ENCODE results near the gene MCTP1.

The MCTP1 gene

GRCh38 chr5:94807985-94808384 is 476.9 kb downstream of the MCTP1 start:
- ChIA-PET POLR2A (ENCODE audit: low non-redundant PET) (no interaction called here), CTCF (interaction anchor here (0.6 kb wide), 1 partner anchor 206 kb away, joined by 3 read pairs; no protein-coding TSS in a partner anchor)
- H3K27ac ChIP-seq: no peak overlapping the region
- no peak for TF ChIP-seq CTCF (conservative IDR thresholded peaks at IDR 0.05; ENCODE audit: low read depth)
- DNase-seq (ENCODE audit: low spot score): no peak

DNA sequence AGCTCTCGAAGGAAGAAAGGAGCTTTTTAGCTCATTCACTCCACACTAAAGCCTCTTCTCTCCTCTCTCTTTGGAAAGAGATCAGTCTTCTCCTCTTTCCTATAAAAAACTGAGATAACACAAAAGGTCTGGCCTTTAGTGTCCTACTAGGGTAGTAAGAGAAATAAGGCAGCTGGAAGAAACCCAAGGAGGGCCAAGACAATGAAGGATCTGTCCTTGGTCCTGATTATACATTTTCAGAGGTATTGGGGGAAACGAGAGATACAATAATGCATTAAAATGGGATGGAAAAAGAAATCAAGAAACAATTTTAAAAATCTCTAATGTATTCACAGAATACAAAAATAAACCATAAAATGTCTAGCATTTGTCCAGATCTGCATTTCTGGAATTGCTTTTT is 482.4 kb downstream of the MCTP1 start:
- no peak overlapping the region for H3K27ac ChIP-seq
- ChIA-PET POLR2A (ENCODE audit: low non-redundant PET) (no interaction called here), CTCF (no interaction called here)
- no peak for DNase-seq (ENCODE audit: low spot score)
- TF ChIP-seq CTCF (conservative IDR thresholded peaks at IDR 0.05; ENCODE audit: low read depth): no peak

DNA sequence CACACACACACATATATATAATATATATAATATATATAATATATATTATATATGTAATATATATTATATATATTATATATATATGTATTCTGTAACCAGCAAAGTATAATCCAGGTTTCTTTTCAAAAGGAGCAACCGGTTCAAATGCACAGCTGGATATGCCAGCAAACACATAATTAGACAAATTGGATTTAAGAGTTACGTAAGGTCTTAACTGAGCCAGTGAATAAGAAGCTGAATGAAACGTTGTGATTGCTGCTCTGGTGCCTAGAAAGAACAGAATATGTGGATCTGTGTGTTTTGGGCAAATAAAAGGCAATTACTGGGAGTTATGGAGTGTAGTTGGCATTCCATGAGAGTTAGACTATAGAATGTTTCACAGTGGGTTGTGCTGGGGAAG is 488.3 kb downstream of the MCTP1 start:
- TF ChIP-seq CTCF (conservative IDR thresholded peaks at IDR 0.05; ENCODE audit: low read depth): no peak
- CTCF ChIA-PET: no interaction called here
- no peak overlapping the region for H3K27ac ChIP-seq
- POLR2A ChIA-PET (ENCODE audit: low non-redundant PET): no interaction called here
- DNase-seq (ENCODE audit: low spot score): no peak

- no peak for TF ChIP-seq CTCF (conservative IDR thresholded peaks at IDR 0.05; ENCODE audit: low read depth)
- H3K27ac ChIP-seq: no peak overlapping the region
- no peak for DNase-seq (ENCODE audit: low spot score)
- ChIA-PET POLR2A (ENCODE audit: low non-redundant PET) (no interaction called here), CTCF (no interaction called here)
These were observed 491.1 kb downstream of the MCTP1 start for GRCh38 chr5:94793816-94794198.

DNA sequence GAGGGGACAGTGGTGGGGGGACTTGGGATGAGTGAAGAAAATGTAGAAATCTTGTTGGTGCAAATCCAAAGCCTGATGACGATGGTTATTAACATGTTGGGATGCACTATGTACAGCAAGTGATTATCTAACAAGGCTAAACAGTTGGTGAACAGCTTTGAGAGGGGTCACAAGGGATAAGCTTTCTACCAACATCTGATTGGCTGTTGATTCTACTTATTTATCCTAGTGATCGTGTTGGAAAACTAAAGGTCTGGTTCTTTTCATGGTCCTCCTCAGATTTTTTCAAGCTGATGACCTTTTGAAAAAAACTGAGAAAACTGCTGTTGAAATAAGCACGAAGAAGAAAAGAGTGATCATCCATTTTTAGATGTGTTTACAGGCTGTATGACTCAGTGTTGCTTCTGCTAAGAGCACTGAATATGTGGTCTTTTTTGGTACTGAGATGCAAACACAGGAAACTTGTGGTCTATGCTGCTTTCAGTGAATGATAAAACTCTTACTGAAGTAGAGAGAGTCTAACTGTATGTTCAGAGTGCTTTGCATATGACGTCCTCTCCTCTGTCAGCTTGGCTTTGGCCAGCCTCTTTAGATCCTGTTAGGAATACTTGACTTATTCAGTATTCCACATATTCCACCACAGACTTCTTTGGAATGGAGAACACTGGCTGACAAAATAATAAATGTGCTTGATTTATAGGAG is 491.6 kb downstream of the MCTP1 start:
- POLR2A ChIA-PET (ENCODE audit: low non-redundant PET): no interaction called here
- TF ChIP-seq CTCF (conservative IDR thresholded peaks at IDR 0.05; ENCODE audit: low read depth): no peak
- DNase-seq (ENCODE audit: low spot score): no peak
- H3K27ac ChIP-seq: no peak overlapping the region
- CTCF ChIA-PET: no interaction called here

GRCh38 chr5:94791829-94792228 is 493.1 kb downstream of the MCTP1 start:
- ChIA-PET CTCF (interaction anchor here (0.7 kb wide), 1 partner anchor 11 kb away, joined by 3 read pairs; no protein-coding TSS in a partner anchor), POLR2A (ENCODE audit: low non-redundant PET) (no interaction called here)
- DNase-seq (ENCODE audit: low spot score): no peak
- TF ChIP-seq CTCF (conservative IDR thresholded peaks at IDR 0.05; ENCODE audit: low read depth): no peak
- no peak overlapping the region for H3K27ac ChIP-seq

Measured in RWPE1 (cell line).